HG02970 (cell line): ENCODE results near the gene RNF126.
"Not testable (repeated sequence)": the region's sequence is repeated elsewhere in the genome, so short reads cannot be mapped to it uniquely, and the experiment has no call there.

Experiments used
- ATAC-seq: cut with Tn5 transposase; IDR thresholded peaks from one replicate; pipeline ENCODE4 v1.9.1; 2021; ENCODE audit warnings: mild to moderate bottlenecking, moderate library complexity, moderate number of reproducible peaks; ENCODE audit not compliant: unreplicated experiment, low FRiP score

The RNF126 gene

GRCh38 chr19:616062-616700, 46.8 kb downstream of the RNF126 start:
- no peak for ATAC-seq

- ATAC-seq = no peak
Measured at GRCh38 chr19:615619-616018, 47.4 kb downstream of the RNF126 start.

- no peak for ATAC-seq
Measured at GRCh38 chr19:613732-614567, 49.1 kb downstream of the RNF126 start.

- ATAC-seq = no peak
Measured at GRCh38 chr19:612941-613340, 50.1 kb downstream of the RNF126 start.

GRCh38 chr19:611481-611868, 51.5 kb downstream of the RNF126 start:
- ATAC-seq = no peak

GRCh38 chr19:610801-611480, 52.1 kb downstream of the RNF126 start:
- no peak for ATAC-seq

GRCh38 chr19:610071-610800, 52.8 kb downstream of the RNF126 start:
- ATAC-seq = no peak

GRCh38 chr19:609004-609346, 54.0 kb downstream of the RNF126 start:
- ATAC-seq = no peak

GRCh38 chr19:608155-609003, 54.6 kb downstream of the RNF126 start:
- no peak for ATAC-seq

GRCh38 chr19:607301-608154, 55.5 kb downstream of the RNF126 start:
- ATAC-seq = no peak

GRCh38 chr19:605061-605971, 57.7 kb downstream of the RNF126 start:
- not testable (repeated sequence) for ATAC-seq

GRCh38 chr19:604355-604754, 58.7 kb downstream of the RNF126 start:
- ATAC-seq = no peak

- ATAC-seq = not testable (repeated sequence)
Measured at GRCh38 chr19:603779-604178, 59.2 kb downstream of the RNF126 start.

- not testable (repeated sequence) for ATAC-seq
Measured at GRCh38 chr19:603302-603639, 59.7 kb downstream of the RNF126 start.

GRCh38 chr19:602391-603301, 60.4 kb downstream of the RNF126 start:
- no peak for ATAC-seq

- no peak for ATAC-seq
Measured at GRCh38 chr19:601790-602189, 61.2 kb downstream of the RNF126 start.

- ATAC-seq = no peak
Measured at GRCh38 chr19:601310-601709, 61.7 kb downstream of the RNF126 start.
